Skeletal muscle tissue (tissue), 4 donors: ENCODE results near the gene DCUN1D5. TPM values are rescaled to one million over a fixed set of nuclear protein-coding genes. Genes with fewer than 3 reads are reported as not detected.
"Not testable (repeated sequence)": the region's sequence is repeated elsewhere in the genome, so short reads cannot be mapped to it uniquely, and the experiment has no call there.

Source experiments
- H3K27ac ChIP-seq: one replicate; pipeline ENCODE4 v1.7.0; 2013; ENCODE audit warnings: mild to moderate bottlenecking, low read depth, low read length, inconsistent platforms
- H3K27me3 ChIP-seq, 3 donors: one replicate each; pipeline ENCODE4 v1.7.0; 2013; ENCODE audit warnings: low read length in 3 of 3; ENCODE audit not compliant: control insufficient read depth in 3 of 3, insufficient read depth in 3 of 3
- H3K36me3 ChIP-seq, 3 donors: one replicate each; pipeline ENCODE4 v1.7.0; 2013; ENCODE audit warnings: low read length in 3 of 3; ENCODE audit not compliant: control insufficient read depth in 3 of 3, insufficient read depth in 3 of 3
- H3K4me1 ChIP-seq, 3 donors: one replicate each; pipeline ENCODE4 v1.7.0; 2013; ENCODE audit warnings: low read length in 3 of 3, mild to moderate bottlenecking in 3 of 3; ENCODE audit not compliant: control insufficient read depth in 3 of 3, insufficient read depth in 3 of 3
- H3K4me3 ChIP-seq, 3 donors: one replicate each; pipeline ENCODE4 v1.7.0; 2013; ENCODE audit warnings: low read length in 3 of 3
- H3K9ac ChIP-seq, 3 donors: one replicate each; pipeline ENCODE4 v1.7.0; 2013; ENCODE audit warnings: low read length in 3 of 3, mild to moderate bottlenecking in 3 of 3, moderate library complexity in 2 of 3, low read depth in 1 of 3
- H3K9me3 ChIP-seq, 3 donors: one replicate each; pipeline ENCODE4 v1.7.0; 2013; ENCODE audit warnings: low read length in 3 of 3; ENCODE audit not compliant: control insufficient read depth in 3 of 3
- total RNA-seq: library from RNA; depleted of rRNA; stranded (reverse); fragments of >200 nt; gene quantifications from one replicate; pipeline ENCODE4 v1.2.3, GENCODE V29; 2014
- donor health status: Osteomylitis.

Gene DCUN1D5
- total RNA-seq, 1 donor from 2014 or later = 33.9 TPM

- Histone ChIP-seq H3K36me3 (no peaks in the 10 kb centered on the region), H3K4me3 (no peak overlapping the region), H3K27ac (no peak overlapping the region), H3K9me3 (no peaks in the 10 kb centered on the region), H3K4me1 (no peaks in the 10 kb centered on the region), H3K27me3 (no peaks in the 10 kb centered on the region), H3K9ac (no peak overlapping the region)
Observed at GRCh38 chr11:103035791-103036434, 56.0 kb downstream of the DCUN1D5 start.

GRCh38 chr11:103035216-103035615 is 56.7 kb downstream of the DCUN1D5 start:
- Histone ChIP-seq H3K27me3 (no peaks in the 10 kb centered on the region), H3K36me3 (no peaks in the 10 kb centered on the region), H3K4me3 (no peak overlapping the region), H3K27ac (no peak overlapping the region), H3K4me1 (no peaks in the 10 kb centered on the region), H3K9me3 (no peaks in the 10 kb centered on the region), H3K9ac (no peak overlapping the region)

- no peaks in the 10 kb centered on the region for H3K36me3 ChIP-seq
Observed at GRCh38 chr11:103031834-103032233, 60.1 kb downstream of the DCUN1D5 start.

GRCh38 chr11:103029401-103029800 is 62.6 kb downstream of the DCUN1D5 start:
- no peak overlapping the region for H3K27ac ChIP-seq
- no peaks in the 10 kb centered on the region for H3K4me1 ChIP-seq
- H3K9me3 ChIP-seq = no peaks in the 10 kb centered on the region
- no peaks in the 10 kb centered on the region for H3K36me3 ChIP-seq
- no peaks in the 10 kb centered on the region for H3K27me3 ChIP-seq
- H3K4me3 ChIP-seq = no peak overlapping the region
- no peak overlapping the region for H3K9ac ChIP-seq

More at GRCh38 chr11:103031834-103032233, 60.1 kb downstream of the DCUN1D5 start:
- H3K27me3 ChIP-seq = no peaks in the 10 kb centered on the region
- H3K9me3 ChIP-seq = no peaks in the 10 kb centered on the region
- no peak overlapping the region for H3K9ac ChIP-seq
- no peak overlapping the region for H3K27ac ChIP-seq
- H3K4me3 ChIP-seq = no peak overlapping the region
- no peaks in the 10 kb centered on the region for H3K4me1 ChIP-seq

- not testable (repeated sequence) for H3K27ac ChIP-seq, H3K27me3 ChIP-seq, H3K4me1 ChIP-seq, H3K4me3 ChIP-seq, H3K36me3 ChIP-seq, H3K9me3 ChIP-seq, H3K9ac ChIP-seq
Observed at GRCh38 chr11:103028304-103029020, 63.5 kb downstream of the DCUN1D5 start.

- Histone ChIP-seq H3K27me3 (no peaks in the 10 kb centered on the region), H3K36me3 (no peaks in the 10 kb centered on the region), H3K4me3 (no peak overlapping the region), H3K9ac (no peak overlapping the region), H3K27ac (no peak overlapping the region), H3K4me1 (no peaks in the 10 kb centered on the region), H3K9me3 (no peaks in the 10 kb centered on the region)
Observed at GRCh38 chr11:103024086-103024485, 67.9 kb downstream of the DCUN1D5 start.

- no peaks in the 10 kb centered on the region for H3K9me3 ChIP-seq
- no peaks in the 10 kb centered on the region for H3K27me3 ChIP-seq
- H3K4me3 ChIP-seq = no peak overlapping the region
- H3K9ac ChIP-seq = no peak overlapping the region
- no peak overlapping the region for H3K27ac ChIP-seq
- H3K4me1 ChIP-seq = no peaks in the 10 kb centered on the region
- H3K36me3 ChIP-seq = no peaks in the 10 kb centered on the region
Observed at GRCh38 chr11:103016031-103016430, 75.9 kb downstream of the DCUN1D5 start.

GRCh38 chr11:103013421-103013820 is 78.5 kb downstream of the DCUN1D5 start:
- Histone ChIP-seq H3K4me1 (no peaks in the 10 kb centered on the region), H3K27me3 (no peaks in the 10 kb centered on the region), H3K36me3 (no peaks in the 10 kb centered on the region), H3K27ac (no peak overlapping the region), H3K4me3 (no peak overlapping the region), H3K9ac (no peak overlapping the region), H3K9me3 (peaks cover 0 to 2% (median 0%) of the 10 kb centered on the region in 3 donors)

Other genes with a start within 250 kb of the DCUN1D5 start
- gene MMP3, start 248.6 kb downstream of the DCUN1D5 start, total RNA-seq = not detected
- not detected for gene MMP12, start 217.2 kb downstream of the DCUN1D5 start, total RNA-seq
- not detected for gene MMP13, start 136.4 kb downstream of the DCUN1D5 start, total RNA-seq
- 46.4 TPM for gene DYNC2H1, start 17.3 kb upstream of the DCUN1D5 start, total RNA-seq